Calu3 (cell line): ENCODE results near the gene SPATA31E1. TPM values are rescaled to one million over a fixed set of nuclear protein-coding genes. Genes with fewer than 3 reads are reported as not detected.

ENCODE experiments used
- BruUV-seq: library from RNA; stranded (reverse); fragments of 400-500 nt; replicated peaks from 2 replicates; lab custom pipeline; 2021; lab: Mats Ljungman, UMichigan
- CTCF ChIA-PET: fragments of 300-600 bp; sonication (Branson Sonifier 250); formaldehyde crosslinking; loops from one replicate; lab custom pipeline; 2022; ENCODE audit warnings: antibody characterized with exemption; lab: Charles Lee
- DNase-seq: peaks from one replicate; pipeline ENCODE4 v3.0.0; 2022
- H3K27ac Mint-ChIP-seq: one replicate; pipeline ENCODE4 v1.8.0; 2022; ENCODE audit warnings: mixed read lengths; ENCODE audit not compliant: unreplicated experiment
- H3K27me3 Mint-ChIP-seq: one replicate; pipeline ENCODE4 v1.8.0; 2022; ENCODE audit warnings: mixed read lengths; ENCODE audit not compliant: unreplicated experiment
- H3K36me3 Mint-ChIP-seq: one replicate; pipeline ENCODE4 v1.8.0; 2022; ENCODE audit warnings: mild to moderate bottlenecking, moderate library complexity, mixed read lengths; ENCODE audit not compliant: insufficient read depth, unreplicated experiment
- H3K4me1 Mint-ChIP-seq: one replicate; pipeline ENCODE4 v1.8.0; 2022; ENCODE audit warnings: mild to moderate bottlenecking, low read depth, mixed read lengths; ENCODE audit not compliant: unreplicated experiment
- H3K4me3 Mint-ChIP-seq: one replicate; pipeline ENCODE4 v1.8.0; 2022; ENCODE audit warnings: mild to moderate bottlenecking, low read depth, moderate library complexity, mixed read lengths; ENCODE audit not compliant: unreplicated experiment
- H3K9me3 Mint-ChIP-seq: one replicate; pipeline ENCODE4 v1.8.0; 2022; ENCODE audit warnings: low read depth, mixed read lengths; ENCODE audit not compliant: unreplicated experiment
- CTCF ChIP-seq: fragments of 200-600 bp; IDR thresholded peaks from one replicate; pipeline ENCODE4 v1.8.0; 2022; ENCODE audit warnings: antibody characterized with exemption; ENCODE audit not compliant: unreplicated experiment
- intact Hi-C: fragments of 100-400 bp; cut with micrococcal nuclease; formaldehyde crosslinking; loops from one replicate; pipeline ENCODE4 v1.10.0; 2022; ENCODE audit not compliant: unreplicated experiment
- total RNA-seq: library from RNA; stranded (reverse); gene quantifications from 2 replicates; pipeline ENCODE4 v1.2.3, GENCODE V29; 2022

The SPATA31E1 gene
- total RNA-seq, 1 experiment from 2014 or later = not detected

- Mint-ChIP-seq H3K27me3 (no peaks in the 10 kb centered on the region), H3K4me1 (peaks cover 45% of the 10 kb centered on the region), H3K9me3 (peaks cover 4% of the 10 kb centered on the region), H3K27ac (no peak overlapping the region), H3K4me3 (no peak overlapping the region), H3K36me3 (no peaks in the 10 kb centered on the region)
- BruUV-seq = no TSS peak
- intact Hi-C loops = no loop called here
- CTCF ChIA-PET = no interaction called here
- no peak for TF ChIP-seq CTCF
- no peak for DNase-seq
These were observed 14.0 kb upstream of the SPATA31E1 start for GRCh38 chr9:87868635-87869034.

GRCh38 chr9:87869082-87869481 is 13.6 kb upstream of the SPATA31E1 start:
- CTCF ChIA-PET = no interaction called here
- no TSS peak for BruUV-seq
- Mint-ChIP-seq H3K36me3 (no peaks in the 10 kb centered on the region), H3K4me3 (no peak overlapping the region), H3K9me3 (peaks cover 4% of the 10 kb centered on the region), H3K27me3 (no peaks in the 10 kb centered on the region), H3K4me1 (peaks cover 41% of the 10 kb centered on the region), H3K27ac (no peak overlapping the region)
- intact Hi-C loops = no loop called here
- TF ChIP-seq CTCF = no peak
- DNase-seq = no peak

- intact Hi-C loops = no loop called here
- Mint-ChIP-seq H3K36me3 (no peaks in the 10 kb centered on the region), H3K9me3 (peaks cover 4% of the 10 kb centered on the region), H3K4me1 (peaks cover 19% of the 10 kb centered on the region), H3K4me3 (no peak overlapping the region), H3K27me3 (no peaks in the 10 kb centered on the region), H3K27ac (no peak overlapping the region)
- no peak for DNase-seq
- CTCF ChIA-PET = no interaction called here
- no peak for TF ChIP-seq CTCF
- no TSS peak for BruUV-seq
These were observed 11.1 kb upstream of the SPATA31E1 start for GRCh38 chr9:87871425-87872078.

GRCh38 chr9:87872079-87872624 is 10.5 kb upstream of the SPATA31E1 start:
- Mint-ChIP-seq H3K36me3 (no peaks in the 10 kb centered on the region), H3K4me3 (no peak overlapping the region), H3K27me3 (no peaks in the 10 kb centered on the region), H3K4me1 (peaks cover 13% of the 10 kb centered on the region), H3K27ac (no peak overlapping the region), H3K9me3 (peaks cover 4% of the 10 kb centered on the region)
- intact Hi-C loops = no loop called here
- BruUV-seq = no TSS peak
- CTCF ChIA-PET = no interaction called here
- no peak for DNase-seq
- TF ChIP-seq CTCF = no peak
